Measurements from ENCODE around the gene BDKRB2. TPM values are rescaled to one million over a fixed set of nuclear protein-coding genes. Genes with fewer than 3 reads are reported as not detected.

The BDKRB2 gene
- total RNA-seq: 1 to 10 TPM; 2.0 to 5.4 TPM
- long read RNA-seq, full-length matches to known transcripts: 2 of 3 reads
- long read RNA-seq, partial matches to known transcripts: 0 of 3 reads
- long read RNA-seq, other reads (novel, unspliced or antisense): 1 of 3 reads

DNA sequence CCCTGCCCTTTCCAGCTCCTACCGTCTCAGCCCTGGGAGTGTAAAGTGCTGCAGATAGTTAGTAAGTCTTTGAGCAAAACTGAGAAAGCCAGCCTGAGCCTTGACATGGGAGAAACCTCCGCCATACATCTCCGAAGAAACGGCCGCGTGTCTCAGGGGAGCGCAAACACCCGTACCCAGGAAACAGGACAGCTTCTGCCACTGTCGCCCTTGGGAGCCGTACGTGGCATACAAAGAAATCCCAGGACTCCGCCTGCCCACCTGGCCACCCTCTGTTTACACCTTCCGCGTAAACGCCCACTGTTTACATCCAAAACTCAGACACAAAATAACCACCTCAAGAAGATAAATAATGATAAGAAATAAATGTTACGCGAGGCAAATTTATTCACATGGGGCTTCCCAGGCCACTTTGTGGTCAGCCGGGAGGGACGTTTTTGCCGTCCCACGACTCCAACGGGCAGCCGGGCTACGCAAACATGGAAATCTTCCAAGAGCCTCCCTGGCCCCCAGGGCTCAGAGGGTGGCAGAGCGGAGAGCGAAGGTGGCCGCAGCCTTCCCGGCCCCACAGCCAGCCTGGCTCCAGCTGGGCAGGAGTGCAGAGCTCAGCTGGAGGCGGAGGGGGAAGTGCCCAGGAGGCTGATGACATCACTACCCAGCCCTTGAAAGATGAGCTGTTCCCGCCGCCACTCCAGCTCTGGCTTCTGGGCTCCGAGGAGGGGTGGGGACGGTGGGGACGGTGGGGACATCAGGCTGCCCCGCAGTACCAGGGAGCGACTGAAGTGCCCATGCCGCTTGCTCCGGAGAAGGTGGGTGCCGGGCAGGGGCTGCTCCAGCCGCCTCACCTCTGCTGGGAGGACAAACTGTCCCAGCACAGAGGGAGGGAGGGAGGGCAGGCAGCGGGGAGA is at the start of gene BDKRB2:
Gene BDKRB2, plus strand, starts transcription at position 689 of the 908 bp plus-strand sequence. CDS start 32,269 bp downstream, outside the sequence.
- intact Hi-C loops (cut with DNase I): no loop called here
- DNase-seq (peak; percentile 69), ATAC-seq (peak; percentile 90 to 96)

DNA sequence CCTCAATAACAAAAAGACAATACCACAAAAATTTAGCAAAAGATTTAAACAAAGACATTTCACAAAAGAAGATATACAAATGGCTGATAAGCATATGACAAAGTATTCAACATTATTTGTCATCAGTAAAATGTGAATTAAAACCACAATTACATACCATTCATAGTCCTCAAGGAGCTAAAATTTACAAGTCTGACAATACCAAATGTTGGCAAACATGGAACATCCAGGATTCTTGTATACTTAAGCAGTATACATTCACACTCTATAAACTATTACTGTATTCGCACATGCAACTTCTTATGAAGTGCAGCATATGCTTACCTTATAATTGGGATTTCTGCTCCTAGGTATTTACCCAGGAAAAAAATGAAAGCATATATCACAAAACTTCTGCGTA is 49.7 kb upstream of the BDKRB2 start:
- ATAC-seq (no peak), DNase-seq (no peak)
- intact Hi-C loops (cut with DNase I): no loop called here

DNA sequence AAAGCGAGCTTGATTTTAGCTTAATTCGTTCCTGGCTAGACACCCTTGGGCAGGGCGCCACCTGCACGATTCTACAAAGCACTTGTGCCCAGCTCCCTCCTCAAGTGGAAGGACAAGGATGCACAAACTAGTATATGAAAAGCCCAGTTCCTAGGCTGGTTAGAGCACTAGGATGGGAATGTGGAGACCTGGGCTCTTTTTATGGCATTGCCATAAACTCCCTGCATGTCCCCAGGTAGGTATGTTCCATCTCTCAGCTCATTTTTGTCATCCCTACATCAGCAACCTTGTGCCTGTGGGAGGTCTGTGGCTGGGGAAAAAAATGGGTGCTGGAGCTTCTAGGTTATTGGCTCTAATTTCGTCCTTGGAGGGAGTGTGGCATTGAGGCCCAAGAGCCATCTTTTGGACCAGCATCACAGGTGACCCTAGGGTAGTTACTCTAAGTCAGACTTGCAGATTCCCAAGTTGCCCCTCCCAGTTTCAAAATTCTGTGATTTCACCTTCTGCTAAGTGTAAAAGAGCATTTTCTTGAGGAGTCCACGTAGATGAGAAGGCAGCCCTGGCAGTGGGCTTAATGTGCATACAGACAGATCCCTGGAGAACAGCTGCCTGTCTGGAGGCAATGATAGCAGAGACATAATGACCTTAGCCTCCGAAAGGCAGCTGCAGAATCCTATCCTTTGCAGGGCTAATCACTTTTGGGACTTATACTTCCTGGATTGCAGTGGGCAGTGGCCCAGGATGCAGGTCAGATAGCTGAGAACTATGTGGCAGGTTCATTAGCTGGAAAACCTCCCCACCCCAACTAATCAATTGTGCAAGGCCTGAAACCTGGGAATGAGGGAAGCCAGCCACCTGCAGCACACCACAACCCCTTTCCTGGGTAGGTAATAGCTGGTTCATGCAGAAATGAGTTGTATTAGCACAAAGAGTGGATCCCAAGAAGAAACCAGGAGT is 47.6 kb upstream of the BDKRB2 start:
- intact Hi-C loops (cut with DNase I): no loop called here
- no peak for DNase-seq
- no peak for ATAC-seq

DNA sequence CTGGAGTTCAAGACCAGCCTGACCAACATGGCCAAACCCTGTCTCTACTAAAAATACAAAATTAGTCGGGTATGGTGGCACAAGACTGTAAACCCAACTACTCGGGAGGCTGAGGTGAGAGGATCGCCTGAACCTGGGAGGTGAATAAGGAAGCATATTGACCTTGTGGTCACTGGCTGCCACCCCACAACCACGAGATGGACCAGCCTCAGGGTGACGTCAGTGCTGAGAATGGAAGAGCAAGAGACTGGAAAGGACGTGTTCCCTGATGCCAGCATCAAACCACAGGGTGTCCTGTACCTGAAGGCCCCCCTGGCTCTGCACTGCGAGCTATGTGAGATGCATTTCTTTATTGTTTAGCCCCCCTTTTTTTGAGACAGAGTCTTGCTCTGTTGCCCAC is 45.9 kb upstream of the BDKRB2 start:
- ATAC-seq: no peak
- intact Hi-C loops (cut with DNase I): no loop called here
- DNase-seq: no peak

DNA sequence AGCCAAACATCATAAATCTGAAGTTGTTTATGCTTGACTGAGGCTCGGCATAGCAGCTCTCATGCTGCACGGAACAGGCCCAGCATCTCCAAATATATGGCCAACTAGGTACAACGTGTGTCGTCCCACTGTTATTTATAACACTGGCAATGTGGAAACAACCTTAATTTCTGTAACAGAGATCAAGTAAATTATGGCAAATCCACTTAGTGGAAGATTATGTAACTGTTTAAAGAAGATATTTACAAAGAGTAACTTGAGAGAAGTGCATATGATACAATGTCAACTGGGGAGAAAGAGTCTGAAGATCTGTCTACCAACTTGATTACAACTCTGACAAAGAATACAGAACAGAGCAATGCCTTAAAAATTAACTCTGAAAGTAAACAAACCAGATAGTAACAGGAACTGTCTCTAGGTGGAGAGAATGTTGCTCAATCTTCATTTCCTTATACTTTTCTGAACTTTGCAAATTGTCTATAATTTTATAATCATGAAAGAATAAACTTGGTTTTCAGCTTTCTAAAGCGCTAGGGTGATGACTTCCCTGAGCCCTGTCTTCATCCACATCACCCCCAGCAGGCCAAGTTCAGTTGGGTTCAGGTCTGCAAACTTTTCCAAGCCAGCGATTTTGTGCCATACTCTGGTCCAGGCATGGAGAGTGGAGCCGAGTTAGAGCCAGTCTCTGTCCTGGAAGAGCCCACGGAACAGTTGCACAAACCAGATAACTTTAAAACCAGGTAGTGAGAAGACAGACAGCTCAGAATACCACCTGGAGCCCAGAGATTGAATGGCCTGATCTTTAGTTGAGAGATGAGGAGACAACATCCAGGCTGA is 44.3 kb upstream of the BDKRB2 start:
- ATAC-seq (no peak), DNase-seq (no peak)
- intact Hi-C loops (cut with DNase I): no loop called here

DNA sequence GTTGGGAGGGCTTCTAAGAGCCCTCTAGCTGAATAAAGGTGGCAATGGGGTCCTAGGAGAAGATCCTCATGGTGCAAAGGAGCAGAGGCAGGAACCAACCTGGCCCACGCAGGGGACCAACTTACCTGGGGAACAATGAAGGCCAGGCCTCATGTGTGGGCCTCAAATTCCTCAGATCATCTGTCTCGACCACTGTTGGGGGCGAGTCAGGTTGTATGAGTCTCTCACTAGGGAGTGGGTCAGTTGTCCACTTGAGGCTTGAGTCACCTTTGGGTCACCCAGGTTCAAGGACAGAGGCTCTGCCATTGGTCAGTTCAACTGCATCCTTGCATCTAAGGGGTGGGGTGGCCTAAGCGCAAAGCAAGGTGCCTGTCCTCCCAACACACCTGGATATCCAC is 43.7 kb upstream of the BDKRB2 start:
- intact Hi-C loops (cut with DNase I): no loop called here
- ATAC-seq: no peak
- DNase-seq: no peak

DNA sequence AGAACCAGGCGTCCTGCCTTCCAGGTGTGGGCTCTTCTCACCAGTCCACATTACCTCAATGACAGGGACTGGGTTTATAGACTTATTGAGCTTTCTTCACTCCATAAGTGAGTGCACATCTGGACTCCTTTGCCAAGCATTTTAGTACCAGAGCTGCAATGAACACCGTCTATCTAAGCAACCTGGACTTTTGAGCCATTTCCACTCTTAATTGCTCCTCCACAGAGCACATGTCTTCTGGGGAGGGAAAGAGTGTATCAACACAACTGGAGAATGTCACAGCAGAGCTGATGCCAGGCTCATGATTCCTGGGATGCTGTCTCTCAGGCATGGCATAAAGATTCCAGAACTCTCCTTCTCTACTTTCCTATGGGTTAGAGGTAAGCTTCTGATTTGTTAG is 43.0 kb upstream of the BDKRB2 start:
- no peak for ATAC-seq
- intact Hi-C loops (cut with DNase I): no loop called here
- DNase-seq: no peak

DNA sequence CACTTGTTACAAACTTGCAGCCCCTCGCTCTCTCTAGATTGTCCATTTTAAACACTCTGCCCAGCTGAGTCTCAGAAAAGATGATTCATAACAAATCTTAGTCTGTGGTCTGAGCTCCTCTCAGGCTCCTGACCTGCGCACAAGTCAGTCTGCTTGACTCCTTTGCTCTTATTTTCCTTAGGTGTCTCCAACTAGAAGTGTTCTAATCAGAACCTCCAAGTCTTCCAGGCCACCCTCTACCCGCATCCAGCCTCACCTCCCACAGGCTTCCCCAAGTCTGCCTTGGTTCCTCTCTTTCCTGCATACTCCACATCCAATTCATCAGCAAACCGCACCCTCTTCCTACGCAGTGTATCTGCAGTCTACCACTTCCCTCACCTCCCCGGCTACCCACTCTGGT is 42.4 kb upstream of the BDKRB2 start:
- no peak for DNase-seq
- ATAC-seq: no peak
- intact Hi-C loops (cut with DNase I): no loop called here

DNA sequence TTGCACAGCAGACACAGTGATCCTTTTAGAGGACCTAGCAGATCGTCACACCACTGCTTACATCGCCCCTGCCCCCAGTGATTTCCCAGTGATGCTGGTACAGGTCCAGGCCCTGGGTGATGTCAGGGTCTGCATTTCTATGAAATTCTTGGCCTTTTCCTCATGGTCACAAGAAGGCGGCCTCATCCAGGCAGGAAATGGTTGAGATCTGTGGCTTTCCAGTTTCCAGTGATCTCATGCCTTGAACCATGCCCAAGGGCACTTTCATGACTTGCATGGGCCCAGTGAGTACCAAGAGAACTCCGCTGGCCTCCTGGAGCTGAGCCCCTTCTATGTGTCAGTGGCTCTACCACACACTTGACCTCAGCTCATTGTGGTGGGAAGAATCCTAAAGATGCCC is 41.9 kb upstream of the BDKRB2 start:
- intact Hi-C loops (cut with DNase I): no loop called here
- DNase-seq: no peak
- ATAC-seq: no peak

DNA sequence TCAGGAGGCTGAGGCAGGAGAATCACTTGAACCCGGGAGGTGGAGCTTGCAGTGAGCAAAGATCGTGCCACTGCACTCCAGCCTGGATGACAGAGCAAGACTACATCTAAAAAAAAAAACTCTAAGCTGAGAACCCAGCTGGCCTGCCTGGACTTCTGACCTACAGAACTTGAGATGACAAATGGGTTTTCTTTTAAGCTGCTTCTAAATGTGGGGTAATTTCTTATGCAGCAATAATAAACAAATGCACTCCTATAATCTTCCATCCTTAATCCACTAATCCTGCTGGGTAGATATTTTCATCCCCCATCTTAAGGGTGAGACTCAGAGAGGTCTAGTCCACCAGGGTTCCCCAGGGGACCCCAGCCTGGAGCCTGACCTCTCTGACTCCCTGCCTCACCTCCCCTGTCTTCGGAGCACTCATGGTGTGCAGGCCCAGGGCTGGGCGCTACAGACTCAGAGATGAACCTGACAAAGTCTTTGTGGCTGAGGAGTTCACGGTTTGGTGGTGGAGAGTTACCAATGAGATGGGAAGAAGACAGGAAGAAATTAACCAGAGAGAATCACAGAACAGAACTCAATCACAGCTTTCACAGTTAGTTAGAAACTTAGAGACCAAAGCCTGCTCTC is 39.7 kb upstream of the BDKRB2 start:
- DNase-seq (no peak), ATAC-seq (no peak)
- intact Hi-C loops (cut with DNase I): no loop called here

DNA sequence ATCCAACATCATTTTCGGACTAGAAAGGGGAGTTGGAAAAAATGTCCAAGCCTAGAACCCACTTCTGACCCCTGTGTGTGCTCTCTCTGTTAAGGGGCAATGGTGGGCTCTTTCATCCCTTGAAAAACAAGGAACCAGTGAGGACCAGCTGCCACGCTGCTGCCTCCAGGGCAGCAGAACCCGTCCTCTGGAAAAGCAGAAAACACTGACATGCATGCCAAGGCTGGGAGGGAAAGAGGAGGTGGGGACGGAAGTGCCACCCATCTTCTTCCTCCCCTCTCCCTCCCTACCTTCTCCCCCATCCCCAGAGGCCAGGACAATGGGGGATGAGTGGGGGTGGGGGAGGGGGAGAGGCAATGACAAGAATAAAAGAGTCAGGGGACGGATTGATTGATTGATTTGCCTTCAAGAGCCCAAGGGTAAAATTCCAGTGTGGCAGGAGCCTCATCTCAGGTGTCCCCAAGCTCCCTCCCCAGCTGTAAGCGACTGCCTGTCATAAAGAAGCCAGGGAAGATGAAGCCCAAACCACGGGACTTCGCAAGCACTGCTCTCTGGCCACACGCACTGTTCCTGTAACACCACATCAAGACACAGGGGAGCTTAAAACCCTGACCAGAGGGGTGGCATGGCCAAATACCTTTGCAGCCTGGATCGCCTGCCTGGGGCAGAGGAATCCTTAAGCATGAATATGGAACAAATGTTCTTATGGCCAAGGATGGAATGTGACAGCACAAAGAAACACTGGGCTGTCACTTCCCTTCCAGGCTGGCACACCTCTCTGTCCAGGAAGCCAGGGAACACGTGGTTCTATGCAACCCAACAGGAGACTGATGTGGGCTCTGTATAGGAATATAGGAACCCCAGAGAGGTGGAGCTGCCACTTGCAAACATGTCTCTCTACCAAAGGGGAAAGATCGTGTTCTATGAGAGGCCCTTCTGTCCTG is 38.9 kb upstream of the BDKRB2 start:
- intact Hi-C loops (cut with DNase I): no loop called here
- ATAC-seq: no peak
- no peak for DNase-seq

DNA sequence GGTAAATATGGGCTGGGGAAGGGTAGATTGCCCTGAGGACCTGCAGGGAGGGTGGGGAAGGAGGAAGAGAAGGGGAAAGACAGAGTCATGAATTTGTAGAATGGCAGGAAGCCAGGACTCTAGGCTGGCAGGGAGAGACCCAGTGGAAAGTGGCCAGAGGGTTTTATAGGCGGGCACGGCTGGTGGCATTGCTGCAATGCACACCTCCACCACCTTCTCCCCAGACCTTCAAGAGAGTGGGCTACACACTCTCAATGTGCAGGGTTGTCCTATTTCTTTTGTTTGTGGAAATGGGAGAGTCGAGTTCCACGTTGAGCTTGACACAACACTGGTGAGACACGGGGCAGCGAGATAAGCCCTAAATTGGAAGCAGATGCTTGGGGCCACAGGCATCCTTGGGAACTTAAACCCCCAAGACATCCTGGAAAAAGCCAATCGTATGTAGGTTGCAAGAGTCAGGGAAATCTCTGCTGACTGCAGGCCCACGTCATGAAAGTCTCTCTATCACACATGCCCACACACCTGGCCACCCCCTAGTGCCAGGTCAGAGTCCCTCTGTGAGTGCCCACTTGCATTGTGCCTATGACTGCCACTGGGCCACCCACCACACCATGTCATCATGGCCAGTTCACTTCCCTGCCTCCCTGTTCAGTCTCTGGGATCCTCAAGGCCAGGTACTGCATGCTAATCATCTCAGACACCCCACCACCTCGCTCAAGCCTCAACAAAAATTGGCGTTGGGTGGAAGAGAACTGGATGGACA is 38.0 kb upstream of the BDKRB2 start:
- intact Hi-C loops (cut with DNase I): no loop called here
- ATAC-seq (no peak), DNase-seq (no peak)

DNA sequence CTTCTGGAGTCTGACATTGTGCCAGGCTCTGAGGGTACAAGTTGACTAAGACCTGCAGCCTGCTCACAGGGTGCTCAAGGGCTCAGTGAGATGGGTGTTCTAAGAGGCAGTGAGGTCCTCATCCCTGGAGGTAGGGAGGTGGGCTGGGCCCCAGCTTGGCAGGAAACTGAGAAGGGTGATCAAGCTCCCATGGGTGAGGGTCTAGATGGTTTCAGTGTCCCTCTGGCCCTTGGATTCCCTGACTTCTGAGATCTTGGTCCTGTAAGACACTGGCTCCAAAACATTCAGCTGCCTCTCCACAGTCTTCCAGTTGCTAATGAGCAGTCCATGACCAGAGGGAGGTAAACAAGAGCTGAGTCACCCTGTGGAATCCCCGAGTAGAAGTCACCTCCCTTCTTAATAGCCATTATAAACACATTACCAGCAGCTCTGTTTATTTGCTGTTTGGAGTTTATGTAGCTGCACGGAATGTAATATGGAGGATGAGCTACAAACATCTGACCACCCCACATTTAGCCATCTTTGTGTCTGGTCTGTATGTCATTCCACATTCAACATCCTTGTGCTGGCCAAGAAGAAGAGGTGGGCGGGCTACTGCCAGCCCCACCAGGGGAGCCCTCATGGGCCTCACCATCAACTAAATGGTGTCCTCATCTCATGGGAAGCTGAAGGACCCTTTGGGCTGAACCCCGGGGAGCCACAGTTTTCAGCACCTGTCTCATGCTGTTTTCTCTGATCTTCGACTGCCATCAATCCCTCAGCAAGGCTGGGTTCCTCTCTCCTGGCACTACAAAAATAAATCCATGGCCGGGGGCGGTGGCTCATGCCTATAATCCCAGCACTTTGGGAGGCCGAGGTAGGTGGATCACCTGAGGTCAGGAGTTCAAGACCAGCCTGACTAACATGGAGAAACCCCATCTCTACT is 37.2 kb upstream of the BDKRB2 start:
- intact Hi-C loops (cut with DNase I): no loop called here
- no peak for DNase-seq
- peak in 1 of 2 donors; percentile 40 for ATAC-seq

DNA sequence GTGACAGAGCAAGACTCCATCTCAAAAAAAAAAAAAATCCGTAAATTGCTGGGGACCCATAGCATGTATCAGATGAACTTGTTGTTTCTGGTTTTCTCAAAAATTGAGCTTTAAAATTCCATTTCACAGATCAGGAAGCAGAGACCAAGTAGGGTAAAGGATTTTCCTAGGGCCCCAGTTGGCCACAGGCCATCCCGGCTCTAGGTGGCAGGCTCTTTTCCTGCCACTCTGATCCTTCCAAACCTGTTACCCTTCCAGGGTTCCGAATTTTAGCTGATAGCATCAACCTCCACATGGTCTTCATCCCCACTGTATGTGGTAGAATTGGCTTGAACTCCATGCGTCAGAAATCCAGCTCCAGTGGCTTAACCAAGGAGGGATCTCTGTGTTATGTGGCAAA is 36.1 kb upstream of the BDKRB2 start:
- intact Hi-C loops (cut with DNase I): no loop called here
- ATAC-seq (no peak), DNase-seq (no peak)

DNA sequence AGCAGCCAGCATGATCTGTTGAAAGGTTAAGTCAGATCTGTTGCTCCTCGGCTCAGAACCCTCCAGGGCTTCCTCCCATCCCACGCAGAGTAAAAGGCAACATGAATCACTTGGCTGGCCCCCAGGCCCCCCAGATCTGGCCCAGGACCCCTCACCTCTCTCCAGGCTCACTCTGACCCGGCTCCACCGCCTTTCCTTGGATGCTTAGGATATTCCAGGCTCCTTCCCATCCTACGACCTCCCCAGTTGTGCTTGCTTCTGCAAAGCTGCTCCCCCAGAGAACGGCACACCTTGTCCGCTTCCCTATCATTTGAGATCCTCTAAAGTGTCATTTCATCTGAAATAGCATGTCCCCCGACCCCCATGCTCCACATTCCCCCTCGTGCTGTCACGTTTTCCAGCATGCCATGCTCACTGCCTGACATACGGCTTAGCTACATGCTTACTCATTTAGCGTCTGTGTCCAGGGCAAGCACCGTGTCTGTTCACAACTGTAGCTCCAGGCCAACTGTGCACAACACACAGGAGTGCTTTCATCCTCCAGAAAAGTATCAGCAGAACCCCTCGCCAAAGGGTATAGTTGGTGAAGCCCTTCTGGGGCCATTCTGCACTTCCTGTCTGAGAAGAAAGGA is 33.6 kb upstream of the BDKRB2 start:
- intact Hi-C loops (cut with DNase I): no loop called here
- no peak for ATAC-seq

More for the DNA sequence above, 33.6 kb upstream of the BDKRB2 start:
- DNase-seq: no peak
